Smooth muscle cell (in vitro differentiated cells): ENCODE results near the gene TREH. TPM values are rescaled to one million over a fixed set of nuclear protein-coding genes. Genes with fewer than 3 reads are reported as not detected.

Experiments
- DNase-seq: peaks from one replicate; lab custom pipeline; 2025; ENCODE audit not compliant: unreplicated experiment; lab: John Stamatoyannopoulos, UW
- H2AFZ ChIP-seq: fragments of 200-600 bp; sonication (generic); 2 replicates; pipeline ENCODE4 v1.6.0; 2016; ENCODE audit warnings: antibody characterized with exemption, low read depth, mild to moderate bottlenecking
- H3F3A ChIP-seq: fragments of 200-600 bp; sonication (generic); 2 replicates; pipeline ENCODE4 v1.6.0; 2017; ENCODE audit warnings: antibody characterized with exemption, low read depth
- H3K27ac ChIP-seq: fragments of 200-600 bp; sonication (generic); 2 replicates; pipeline ENCODE4 v1.5.1; 2016; ENCODE audit warnings: low read depth, mild to moderate bottlenecking
- H3K27me3 ChIP-seq: fragments of 200-600 bp; sonication (generic); 2 replicates; pipeline ENCODE4 v1.6.1; 2016; ENCODE audit warnings: low read depth, mild to moderate bottlenecking
- H3K36me3 ChIP-seq: fragments of 200-600 bp; sonication (generic); 2 replicates; pipeline ENCODE4 v1.5.1; 2016; ENCODE audit warnings: low read depth
- H3K4me1 ChIP-seq: fragments of 200-600 bp; sonication (generic); 2 replicates; pipeline ENCODE4 v1.5.1; 2016; ENCODE audit warnings: low read depth
- H3K4me2 ChIP-seq: fragments of 200-600 bp; sonication (generic); 2 replicates; pipeline ENCODE4 v1.6.0; 2016; ENCODE audit warnings: mild to moderate bottlenecking
- H3K4me3 ChIP-seq: fragments of 200-600 bp; sonication (generic); 2 replicates; pipeline ENCODE4 v1.5.1; 2016; ENCODE audit warnings: mild to moderate bottlenecking
- H3K79me2 ChIP-seq: fragments of 200-600 bp; sonication (generic); 2 replicates; pipeline ENCODE4 v1.6.0; 2016; ENCODE audit warnings: low read depth, mild to moderate bottlenecking
- H3K9ac ChIP-seq: fragments of 200-600 bp; sonication (generic); 2 replicates; pipeline ENCODE4 v1.6.0; 2016; ENCODE audit warnings: low read depth
- H3K9me3 ChIP-seq: fragments of 200-600 bp; sonication (generic); replicated peaks from 2 replicates; pipeline ENCODE4 v1.5.1; 2016; ENCODE audit warnings: low read depth
- H4K20me1 ChIP-seq: fragments of 200-600 bp; sonication (generic); 2 replicates; pipeline ENCODE4 v1.6.0; 2016; ENCODE audit warnings: low read depth
- CTCF ChIP-seq: fragments of 200-600 bp; sonication (generic); IDR thresholded peaks from 2 replicates; pipeline ENCODE4 v1.5.1; 2017; ENCODE audit warnings: borderline replicate concordance, mild to moderate bottlenecking, antibody characterized with exemption; ENCODE audit not compliant: insufficient read depth, poor library complexity, severe bottlenecking
- WGBS: methylation state at CpG from one replicate; pipeline ENCODE4 v1.1.7; 2016; ENCODE audit warnings: low lambda C conversion rate; 5-methylcytosine and 5-hydroxymethylcytosine counted together
- polyA plus RNA-seq: library from polyadenylated mRNA; unstranded; fragments of >200 nt; fragmentation: Nextera tagmentation; extraction: Ambion mirVana; gene quantifications from 2 replicates; pipeline ENCODE4 v1.2.1, GENCODE V29; 2016
- total RNA-seq: library from RNA; depleted of rRNA; stranded (reverse); fragments of >200 nt; gene quantifications from 2 replicates; pipeline ENCODE4 v1.2.3, GENCODE V29; 2014

Gene TREH
- total and polyA plus RNA-seq, 2 experiments from 2014 or later = 0.49 TPM; not detected in 1

- H3K79me2 ChIP-seq = no peaks in the 10 kb centered on the region
- no peaks in the 10 kb centered on the region for H3K9me3 ChIP-seq
- peaks cover 10% of the 10 kb centered on the region for H3K36me3 ChIP-seq
- no peak overlapping the region for H3K4me2 ChIP-seq
- no peak for TF ChIP-seq CTCF
- H4K20me1 ChIP-seq = peaks cover 97% of the 10 kb centered on the region
- no peaks in the 10 kb centered on the region for H3K27me3 ChIP-seq
- H3K4me1 ChIP-seq = no peaks in the 10 kb centered on the region
- no peak overlapping the region for H3K9ac ChIP-seq
- no peak overlapping the region for H3K27ac ChIP-seq
- peaks cover 7% of the 10 kb centered on the region for H3F3A ChIP-seq
- no peak for DNase-seq
- 89% methylated on average over 4 of the region's 5 CpGs for WGBS
- no peak overlapping the region for H2AFZ ChIP-seq
- H3K4me3 ChIP-seq = no peak overlapping the region
These were observed 31.2 kb downstream of the TREH start for GRCh38 chr11:118648291-118648690.

GRCh38 chr11:118646393-118646792 is 33.1 kb downstream of the TREH start:
- Histone ChIP-seq H3K27ac (no peak overlapping the region), H3K4me2 (no peak overlapping the region), H3K27me3 (no peaks in the 10 kb centered on the region), H2AFZ (no peak overlapping the region), H3K79me2 (no peaks in the 10 kb centered on the region), H3F3A (no peaks in the 10 kb centered on the region), H3K4me1 (no peaks in the 10 kb centered on the region), H4K20me1 (peaks cover 97% of the 10 kb centered on the region), H3K4me3 (no peak overlapping the region), H3K9ac (no peak overlapping the region), H3K9me3 (no peaks in the 10 kb centered on the region), H3K36me3 (peaks cover 10% of the 10 kb centered on the region)
- no peak for TF ChIP-seq CTCF
- 87% methylated on average over 3 of the region's 3 CpGs for WGBS
- DNase-seq = no peak

- no peaks in the 10 kb centered on the region for H3K79me2 ChIP-seq
These were observed 34.3 kb downstream of the TREH start for GRCh38 chr11:118645066-118645715.

More at GRCh38 chr11:118645066-118645715, 34.3 kb downstream of the TREH start:
- Histone ChIP-seq H3K4me1 (no peaks in the 10 kb centered on the region), H3K4me3 (no peak overlapping the region), H3K27ac (no peak overlapping the region), H2AFZ (no peak overlapping the region), H3K9me3 (no peaks in the 10 kb centered on the region), H3K27me3 (no peaks in the 10 kb centered on the region), H3F3A (no peaks in the 10 kb centered on the region), H3K9ac (no peak overlapping the region), H3K36me3 (peaks cover 7% of the 10 kb centered on the region), H3K4me2 (no peak overlapping the region), H4K20me1 (peaks cover 98% of the 10 kb centered on the region)
- DNase-seq = no peak
- WGBS = 97% methylated on average over 24 of the region's 24 CpGs
- TF ChIP-seq CTCF = no peak
